Lower leg skin (tissue), 4 donors: ENCODE measurements around the gene NCOA1. TPM values are rescaled to one million over a fixed set of nuclear protein-coding genes. Genes with fewer than 3 reads are reported as not detected.
"Not testable (repeated sequence)": the region's sequence is repeated elsewhere in the genome, so short reads cannot be mapped to it uniquely, and the experiment has no call there.

Experiments used
- DNase-seq, 2 donors: peaks; one replicate each; pipeline ENCODE4 v3.0.0-alpha.2; 2019; ENCODE audit warnings: low spot score in 2 of 2
- H3K4me3 ChIP-seq: fragments of 200-600 bp; sonication (generic); 2 replicates; pipeline ENCODE4 v1.5.1; 2017; ENCODE audit warnings: mild to moderate bottlenecking, low read depth; ENCODE audit not compliant: poor library complexity, severe bottlenecking
- POLR2A ChIP-seq, 2 donors: fragments of 450-650 bp; IDR thresholded peaks; one replicate each; pipeline ENCODE4 v1.6.1; 2016 to 2017; ENCODE audit warnings: antibody characterized with exemption in 2 of 2, mild to moderate bottlenecking in 1 of 2, moderate library complexity in 1 of 2
- WGBS, 2 donors: methylation state at CpG; one replicate each; pipeline ENCODE4 v1.1.5; 2018; 5-methylcytosine and 5-hydroxymethylcytosine counted together
- intact Hi-C: fragments of 100-400 bp; cut with DNase I; formaldehyde crosslinking; loops from one replicate; pipeline ENCODE4 v1.15.0; 2023; ENCODE audit warnings: low total_unique reads
- total RNA-seq, 4 donors: library from RNA; depleted of rRNA; stranded (reverse); fragments of >200 nt; gene quantifications; one replicate each; pipeline ENCODE4 v1.1.0, GENCODE V29; 2016
- TF ChIP-seq, protein P1 (sequence below), 3 donors: fragments of 450-650 bp; IDR thresholded peaks; one replicate each; pipeline ENCODE4 v1.5.1; 2016; ENCODE audit warnings: antibody characterized with exemption in 3 of 3, mild to moderate bottlenecking in 3 of 3, moderate library complexity in 2 of 3

The NCOA1 gene
- total RNA-seq, 4 donors from 2014 or later, result 37.9 to 50.1 (median 45.0) TPM

DNA sequence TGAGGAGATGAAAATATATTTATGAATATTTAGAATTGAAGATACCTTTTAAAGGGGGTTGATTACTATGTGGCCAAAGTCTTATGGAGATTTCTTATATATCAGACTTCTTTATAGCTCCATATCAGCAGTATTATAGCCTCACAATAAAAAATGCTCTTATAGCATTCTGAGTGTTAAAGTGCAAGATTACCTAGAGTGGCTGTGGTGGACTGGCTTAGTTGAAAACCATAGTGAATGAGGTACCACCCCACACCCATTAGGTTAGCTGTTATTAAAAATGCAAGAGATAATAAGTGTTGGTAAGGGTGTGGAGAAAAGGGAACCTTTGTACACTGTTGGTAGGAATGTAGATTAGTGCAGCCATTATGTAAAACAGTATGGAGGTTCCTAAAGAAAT is 39.7 kb downstream of the NCOA1 start:
- intact Hi-C loops, result no loop called here
- H3K4me3 ChIP-seq, result no peak overlapping the region
- TF ChIP-seq POLR2A (IDR thresholded peaks at IDR 0.05), result no peak
- TF ChIP-seq, protein P1, sequence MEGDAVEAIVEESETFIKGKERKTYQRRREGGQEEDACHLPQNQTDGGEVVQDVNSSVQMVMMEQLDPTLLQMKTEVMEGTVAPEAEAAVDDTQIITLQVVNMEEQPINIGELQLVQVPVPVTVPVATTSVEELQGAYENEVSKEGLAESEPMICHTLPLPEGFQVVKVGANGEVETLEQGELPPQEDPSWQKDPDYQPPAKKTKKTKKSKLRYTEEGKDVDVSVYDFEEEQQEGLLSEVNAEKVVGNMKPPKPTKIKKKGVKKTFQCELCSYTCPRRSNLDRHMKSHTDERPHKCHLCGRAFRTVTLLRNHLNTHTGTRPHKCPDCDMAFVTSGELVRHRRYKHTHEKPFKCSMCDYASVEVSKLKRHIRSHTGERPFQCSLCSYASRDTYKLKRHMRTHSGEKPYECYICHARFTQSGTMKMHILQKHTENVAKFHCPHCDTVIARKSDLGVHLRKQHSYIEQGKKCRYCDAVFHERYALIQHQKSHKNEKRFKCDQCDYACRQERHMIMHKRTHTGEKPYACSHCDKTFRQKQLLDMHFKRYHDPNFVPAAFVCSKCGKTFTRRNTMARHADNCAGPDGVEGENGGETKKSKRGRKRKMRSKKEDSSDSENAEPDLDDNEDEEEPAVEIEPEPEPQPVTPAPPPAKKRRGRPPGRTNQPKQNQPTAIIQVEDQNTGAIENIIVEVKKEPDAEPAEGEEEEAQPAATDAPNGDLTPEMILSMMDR (IDR thresholded peaks at IDR 0.05), result no peak
- no peak for DNase-seq

DNA sequence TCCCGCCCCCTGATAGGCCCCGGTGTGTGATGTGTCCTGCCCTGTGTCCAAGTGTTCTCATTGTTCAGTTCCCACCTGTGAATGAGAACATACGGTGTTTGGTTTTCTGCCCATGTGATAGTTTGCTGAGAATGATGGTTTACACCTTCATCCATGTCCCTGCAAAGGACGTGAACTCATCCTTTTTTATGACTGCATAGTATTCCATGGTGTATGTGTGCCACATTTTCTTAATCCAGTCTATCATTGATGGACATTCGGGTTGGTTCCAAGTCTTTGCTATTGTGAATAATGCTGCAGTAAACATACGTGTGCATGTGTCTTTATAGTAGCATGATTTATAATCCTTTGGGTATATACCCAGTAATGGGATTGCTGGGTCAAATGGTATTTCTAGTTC is 40.6 kb downstream of the NCOA1 start:
- 96 to 98% methylated on average over 6 of the region's 6 CpGs for WGBS, 2 donors
- intact Hi-C loops, H3K4me3 ChIP-seq, DNase-seq: not testable (repeated sequence)

DNA sequence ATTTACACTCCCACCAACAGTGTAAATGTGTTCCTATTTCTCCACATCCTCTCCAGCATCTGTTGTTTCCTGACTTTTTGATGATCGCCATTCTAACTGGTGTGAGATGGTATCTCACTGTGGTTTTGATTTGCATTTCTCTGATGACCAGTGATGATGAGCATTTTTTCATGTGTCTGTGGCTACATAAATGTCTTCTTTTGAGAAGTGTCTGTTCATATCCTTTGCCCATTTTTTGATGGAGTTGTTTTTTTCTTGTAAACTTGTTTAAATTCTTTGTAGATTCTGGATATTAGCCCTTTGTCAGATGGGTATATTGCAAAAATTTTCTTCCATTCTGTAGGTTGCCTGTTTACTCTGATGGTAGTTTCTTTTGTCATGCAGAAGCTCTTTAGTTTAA is 41.0 kb downstream of the NCOA1 start:
- H3K4me3 ChIP-seq, DNase-seq, intact Hi-C loops: not testable (repeated sequence)
- 91 to 93% methylated on average over 1 of the region's 1 CpG for WGBS, 2 donors

DNA sequence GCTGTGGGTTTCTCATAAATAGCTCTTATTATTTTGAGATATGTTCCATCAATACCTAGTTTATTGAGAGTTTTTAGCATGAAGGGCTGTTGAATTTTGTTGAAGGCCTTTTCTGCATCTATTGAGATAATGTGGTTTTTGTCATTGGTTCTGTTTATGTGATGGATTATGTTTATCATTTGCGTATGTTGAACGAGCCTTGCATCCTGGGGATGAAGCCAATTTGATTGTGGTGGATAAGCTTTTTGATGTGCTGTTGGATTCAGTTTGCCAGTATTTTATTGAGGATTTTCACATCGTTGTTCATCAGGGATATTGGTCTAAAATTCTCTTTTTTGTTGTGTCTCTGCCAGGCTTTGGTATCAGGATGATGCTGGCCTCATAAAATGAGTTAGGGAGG is 42.5 kb downstream of the NCOA1 start:
- WGBS, 2 donors, result 84% methylated on average over 3 of the region's 3 CpGs

DNA sequence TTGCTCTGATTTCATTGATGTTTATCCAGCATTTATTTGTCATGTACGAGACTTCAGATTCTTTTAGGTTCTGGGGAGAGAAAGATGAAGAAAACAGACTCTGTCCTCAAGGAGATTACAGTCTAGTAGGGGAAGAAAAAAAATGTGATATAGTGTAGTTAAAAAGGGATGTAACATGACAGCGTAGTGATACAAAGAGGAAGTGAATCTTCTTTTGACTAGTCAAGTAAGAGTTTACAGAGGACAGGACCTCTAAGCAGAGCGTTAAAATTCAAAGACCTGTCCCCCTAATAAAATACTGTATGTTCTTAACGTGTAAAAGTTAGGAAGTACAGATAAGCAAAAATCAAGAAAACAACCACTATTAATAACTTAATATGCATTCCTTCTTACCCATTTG is 47.7 kb downstream of the NCOA1 start:
- no peak overlapping the region for H3K4me3 ChIP-seq
- intact Hi-C loops, result no loop called here
- WGBS, 2 donors, result 93 to 94% methylated on average over 4 of the region's 4 CpGs
- TF ChIP-seq, protein P1 (IDR thresholded peaks at IDR 0.05), result no peak
- TF ChIP-seq POLR2A (IDR thresholded peaks at IDR 0.05), result no peak
- no peak for DNase-seq

More for the DNA sequence above, 42.5 kb downstream of the NCOA1 start:
- DNase-seq, H3K4me3 ChIP-seq, intact Hi-C loops: not testable (repeated sequence)

DNA sequence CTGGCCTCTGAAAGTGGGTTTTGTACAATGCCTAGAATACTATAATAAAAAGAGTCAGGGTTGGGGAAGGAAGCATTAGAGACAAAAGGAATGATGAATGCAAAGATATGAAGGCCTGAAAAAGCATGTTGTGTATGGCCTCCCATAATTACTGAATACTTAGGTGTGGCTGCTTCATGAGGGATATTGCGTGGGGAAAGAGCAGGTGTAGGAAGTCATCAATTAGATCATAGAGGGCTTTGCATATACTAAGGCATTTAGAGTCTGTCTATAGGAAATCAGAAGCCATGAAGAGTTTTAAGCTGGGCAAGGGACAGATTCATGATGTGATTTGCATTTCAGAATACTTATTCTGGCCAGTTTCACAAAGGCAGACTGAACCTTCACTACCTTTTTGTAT is 48.2 kb downstream of the NCOA1 start:
- no peak for TF ChIP-seq POLR2A (IDR thresholded peaks at IDR 0.05)
- TF ChIP-seq, protein P1 (IDR thresholded peaks at IDR 0.05), result no peak
- no peak for DNase-seq
- intact Hi-C loops, result no loop called here

DNA sequence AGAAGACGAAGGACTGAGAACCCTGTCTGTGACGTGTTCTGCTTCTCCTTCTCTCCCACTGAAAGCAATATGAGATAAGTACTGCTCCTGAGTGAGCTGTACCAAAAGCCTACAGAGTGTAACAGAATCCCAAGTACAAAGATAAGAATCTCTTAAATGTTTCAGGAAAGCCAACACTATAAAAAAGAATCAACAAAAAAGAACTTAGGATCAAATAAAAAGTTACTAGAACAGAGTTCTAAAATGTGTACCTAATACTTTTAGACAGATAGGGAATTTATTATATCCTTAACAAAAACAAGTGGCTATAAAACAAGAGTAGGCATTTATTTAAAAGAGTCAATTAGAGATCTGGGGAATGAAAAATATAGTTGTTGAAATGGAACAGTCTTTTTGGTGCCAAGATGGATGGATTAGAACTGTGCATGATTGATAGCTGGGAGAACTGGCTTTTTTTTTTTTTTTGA is 49.0 kb downstream of the NCOA1 start:
- intact Hi-C loops, result no loop called here
- H3K4me3 ChIP-seq, result no peak overlapping the region
- WGBS, 2 donors, result 71 to 75% methylated on average over 2 of the region's 2 CpGs

More for the DNA sequence above, 48.2 kb downstream of the NCOA1 start:
- no peak overlapping the region for H3K4me3 ChIP-seq
- 71 to 73% methylated on average over 1 of the region's 1 CpG for WGBS, 2 donors

More for the DNA sequence above, 49.0 kb downstream of the NCOA1 start:
- DNase-seq, result no peak
- TF ChIP-seq, protein P1 (IDR thresholded peaks at IDR 0.05), result no peak
- no peak for TF ChIP-seq POLR2A (IDR thresholded peaks at IDR 0.05)
